H1 (cell line): ENCODE results near the gene COL11A2. TPM values are rescaled to one million over a fixed set of nuclear protein-coding genes. Genes with fewer than 3 reads are reported as not detected.

Experiments used
- CTCF ChIA-PET: fragments of 300-600 bp; sonication (Branson Sonifier 250); formaldehyde crosslinking; loops from one replicate; lab custom pipeline; 2021; ENCODE audit not compliant: partially characterized antibody; lab: Charles Lee
- POLR2A ChIA-PET: fragments of 300-600 bp; sonication (Branson Sonifier 250); formaldehyde crosslinking; loops from one replicate; lab custom pipeline; 2021; ENCODE audit warnings: inconsistent platforms; ENCODE audit not compliant: partially characterized antibody; lab: Charles Lee
- DNase-seq, 2 experiments: peaks; one replicate each; pipeline versions ENCODE4 v3.0.0 to v3.0.0-alpha.2; 2010 to 2022; ENCODE audit warnings: low spot score in 2 of 2, low read depth in 1 of 2, mixed read lengths in 1 of 2
- FAIRE-seq: peaks from 2 replicates; lab custom pipeline; 2011; peaks lifted over from hg19 to GRCh38; lab: Jason Lieb, UNC
- H2AFZ ChIP-seq: 2 replicates; pipeline ENCODE4 v1.8.1; 2012; ENCODE audit warnings: low read length, inconsistent platforms
- H2AK5ac ChIP-seq: 2 replicates; pipeline ENCODE4 v1.6.1; 2013; ENCODE audit warnings: low read depth, low read length
- H2BK120ac ChIP-seq: replicated peaks from 2 replicates; pipeline ENCODE3; 2013; ENCODE audit warnings: low read depth, low read length, inconsistent platforms
- H2BK12ac ChIP-seq: 2 replicates; pipeline ENCODE4 v1.6.1; 2013; ENCODE audit warnings: low read depth, low read length
- H2BK15ac ChIP-seq: 2 replicates; pipeline ENCODE4 v1.6.1; 2013; ENCODE audit warnings: low read length
- H2BK20ac ChIP-seq: 2 replicates; pipeline ENCODE4 v1.6.1; 2013; ENCODE audit warnings: low read length
- H2BK5ac ChIP-seq: 2 replicates; pipeline ENCODE4 v1.6.1; 2013; ENCODE audit warnings: low read depth, low read length
- H3K14ac ChIP-seq: 2 replicates; pipeline ENCODE4 v1.6.1; 2013; ENCODE audit warnings: inconsistent platforms; ENCODE audit not compliant: insufficient read length
- H3K18ac ChIP-seq: 2 replicates; pipeline ENCODE4 v1.6.1; 2013; ENCODE audit warnings: low read length; ENCODE audit errors: extremely low read depth
- H3K23ac ChIP-seq: 2 replicates; pipeline ENCODE4 v1.6.1; 2013; ENCODE audit warnings: inconsistent platforms; ENCODE audit not compliant: insufficient read length
- H3K23me2 ChIP-seq: 2 replicates; pipeline ENCODE4 v1.6.1; 2013; ENCODE audit warnings: low read depth, low read length
- H3K27ac ChIP-seq: 2 replicates; pipeline ENCODE4 v1.6.1; 2011; ENCODE audit warnings: low read depth, low read length, inconsistent platforms
- H3K27me3 ChIP-seq, 4 experiments: replicated peaks in 1 of 4; 1 replicate in 1 of 4; 2 replicates in 3 of 4; pipeline versions ENCODE4 v1.6.1 to v1.8.1; 2011 to 2013; ENCODE audit warnings: low read length in 3 of 4, mild to moderate bottlenecking in 3 of 4, inconsistent platforms in 2 of 4, mixed read lengths in 2 of 4, moderate library complexity in 1 of 4; ENCODE audit not compliant: control insufficient read depth in 3 of 4, insufficient read depth in 3 of 4; ENCODE audit errors: extremely low read depth in 1 of 4
- H3K36me3 ChIP-seq, 4 experiments: 2 replicates each; pipeline versions ENCODE4 v1.6.1 to v1.8.1; 2011 to 2013; ENCODE audit warnings: mild to moderate bottlenecking in 4 of 4, low read length in 3 of 4, moderate library complexity in 2 of 4, control low read depth in 1 of 4, inconsistent platforms in 1 of 4; ENCODE audit not compliant: insufficient read depth in 4 of 4, control insufficient read depth in 2 of 4
- H3K4ac ChIP-seq: replicated peaks from 2 replicates; pipeline ENCODE3; 2013; ENCODE audit warnings: low read length, low read depth, mixed read lengths, inconsistent platforms; ENCODE audit not compliant: insufficient read length
- H3K4me1 ChIP-seq, 4 experiments: replicated peaks in 1 of 4; 1 replicate in 1 of 4; 2 replicates in 3 of 4; pipeline versions ENCODE4 v1.6.1 to v1.8.1; 2011 to 2013; ENCODE audit warnings: low read length in 3 of 4, inconsistent platforms in 2 of 4, mixed read lengths in 1 of 4; ENCODE audit not compliant: insufficient read depth in 4 of 4, control insufficient read depth in 3 of 4
- H3K4me2 ChIP-seq, 2 experiments: 2 replicates each; pipeline versions ENCODE4 v1.6.1 to v1.8.1; 2011 to 2013; ENCODE audit warnings: low read depth in 2 of 2, low read length in 2 of 2, control low read depth in 1 of 2, inconsistent platforms in 1 of 2, mild to moderate bottlenecking in 1 of 2; ENCODE audit not compliant: insufficient read depth in 1 of 2
- H3K4me3 ChIP-seq, 4 experiments: fragments of 200-600, 300-600 bp in 1 of 4; sonication (generic), shearing (Covaris generic), sonication (Bioruptor Twin) in 1 of 4; 2 replicates each; pipeline versions ENCODE4 v1.5.1 to v1.8.1; 2011 to 2016; ENCODE audit warnings: low read length in 4 of 4, low read depth in 3 of 4, control low read depth in 2 of 4, inconsistent platforms in 2 of 4, mild to moderate bottlenecking in 2 of 4, mixed read lengths in 1 of 4, moderate library complexity in 1 of 4; ENCODE audit not compliant: insufficient read depth in 2 of 4; ENCODE audit errors: extremely low read depth in 1 of 4
- H3K56ac ChIP-seq: replicated peaks from 2 replicates; pipeline ENCODE3; 2013; ENCODE audit warnings: low read depth, mild to moderate bottlenecking, mixed read lengths, low read length, inconsistent platforms; ENCODE audit not compliant: insufficient read length
- H3K79me1 ChIP-seq: 2 replicates; pipeline ENCODE4 v1.6.1; 2013; ENCODE audit warnings: low read depth, low read length, control low read depth
- H3K79me2 ChIP-seq, 2 experiments: 2 replicates each; pipeline versions ENCODE4 v1.6.1 to v1.8.1; 2012 to 2013; ENCODE audit warnings: low read length in 2 of 2, mild to moderate bottlenecking in 2 of 2, inconsistent platforms in 1 of 2; ENCODE audit not compliant: insufficient read depth in 2 of 2, control insufficient read depth in 1 of 2
- H3K9ac ChIP-seq, 4 experiments: replicated peaks in 1 of 4; 1 replicate in 1 of 4; 2 replicates in 3 of 4; pipeline versions ENCODE4 v1.6.1 to v1.8.1; 2011 to 2013; ENCODE audit warnings: low read depth in 3 of 4, low read length in 3 of 4, control low read depth in 2 of 4, mild to moderate bottlenecking in 2 of 4, moderate library complexity in 2 of 4, inconsistent platforms in 1 of 4; ENCODE audit errors: extremely low read depth in 1 of 4
- H3K9me3 ChIP-seq, 2 experiments: 2 replicates each; pipeline versions ENCODE4 v1.6.1 to v1.8.1; 2012 to 2013; ENCODE audit warnings: mild to moderate bottlenecking in 2 of 2, moderate library complexity in 2 of 2, control low read depth in 1 of 2, inconsistent platforms in 1 of 2, low read depth in 1 of 2, low read length in 1 of 2, mixed read lengths in 1 of 2; ENCODE audit not compliant: insufficient read depth in 2 of 2
- H4K20me1 ChIP-seq, 2 experiments: replicated peaks in 1 of 2; 2 replicates each; pipeline versions ENCODE3 to v1.8.1; 2011 to 2013; ENCODE audit warnings: inconsistent platforms in 2 of 2, low read length in 2 of 2, mild to moderate bottlenecking in 1 of 2; ENCODE audit not compliant: insufficient read depth in 2 of 2, control insufficient read depth in 1 of 2
- H4K5ac ChIP-seq: 2 replicates; pipeline ENCODE4 v1.6.1; 2013; ENCODE audit warnings: low read length, low read depth, mixed read lengths, inconsistent platforms; ENCODE audit not compliant: insufficient read length
- H4K8ac ChIP-seq: 2 replicates; pipeline ENCODE4 v1.8.0; 2013; ENCODE audit warnings: mild to moderate bottlenecking, moderate library complexity, low read length, inconsistent platforms; ENCODE audit not compliant: insufficient read depth; ENCODE audit errors: extremely low read depth
- H4K91ac ChIP-seq: replicated peaks from 2 replicates; pipeline ENCODE3; 2013; ENCODE audit warnings: low read length, mixed read lengths, inconsistent platforms; ENCODE audit not compliant: insufficient read length
- BACH1 ChIP-seq: IDR thresholded peaks from 2 replicates; pipeline ENCODE4 v1.6.1; 2012; ENCODE audit warnings: low read length, improper control_type of control experiment
- BCL11A ChIP-seq, 2 experiments: IDR thresholded peaks; one replicate each; pipeline ENCODE4 v1.6.1; 2011; ENCODE audit warnings: low read depth in 2 of 2, low read length in 2 of 2, mild to moderate bottlenecking in 2 of 2
- CTCF ChIP-seq, 3 experiments: IDR thresholded peaks; 1 replicate in 2 of 3; 2 replicates in 1 of 3; pipeline versions ENCODE4 v1.5.1 to v1.6.1; 2011; ENCODE audit warnings: low read length in 3 of 3, mild to moderate bottlenecking in 3 of 3, inconsistent platforms in 2 of 3, low read depth in 1 of 3, moderate library complexity in 1 of 3; ENCODE audit not compliant: insufficient read depth in 1 of 3; ENCODE audit errors: control extremely low read depth in 1 of 3
- FOSL1 ChIP-seq: IDR thresholded peaks from 2 replicates; pipeline ENCODE4 v1.6.1; 2011; ENCODE audit warnings: mild to moderate bottlenecking, low read depth, low read length, moderate library complexity; ENCODE audit not compliant: insufficient read depth
- GTF2F1 ChIP-seq: IDR thresholded peaks from 2 replicates; pipeline ENCODE4 v1.6.1; 2012; ENCODE audit warnings: low read depth, low read length, improper control_type of control experiment, borderline replicate concordance
- JUN ChIP-seq: IDR thresholded peaks from 2 replicates; pipeline ENCODE4 v1.6.1; 2011; ENCODE audit warnings: low read depth, mild to moderate bottlenecking, improper control_type of control experiment, low read length
- KDM5A ChIP-seq: fragments of 200-600 bp; IDR thresholded peaks from 2 replicates; pipeline ENCODE4 v1.7.1; 2012; ENCODE audit warnings: mild to moderate bottlenecking, low read length, inconsistent platforms, mixed read lengths
- MAX ChIP-seq: IDR thresholded peaks from 2 replicates; pipeline ENCODE4 v1.6.1; 2012; ENCODE audit warnings: inconsistent platforms
- NRF1 ChIP-seq: IDR thresholded peaks from 2 replicates; pipeline ENCODE4 v1.6.1; 2011; ENCODE audit warnings: mild to moderate bottlenecking, low read depth, low read length, improper control_type of control experiment
- SP1 ChIP-seq: IDR thresholded peaks from 2 replicates; pipeline ENCODE4 v1.6.1; 2011; ENCODE audit warnings: low read depth, low read length
- TAF1 ChIP-seq: IDR thresholded peaks from 2 replicates; pipeline ENCODE4 v1.6.1; 2011; ENCODE audit warnings: mild to moderate bottlenecking, low read depth, low read length
- ZNF274 ChIP-seq: IDR thresholded peaks from 2 replicates; pipeline ENCODE4 v1.7.0; 2012; ENCODE audit warnings: low read length, borderline replicate concordance; ENCODE audit errors: extremely low read depth
- WGBS, 2 experiments: shearing (Covaris generic) in 1 of 2; methylation state at CpG; one replicate each; pipeline versions ENCODE4 v1.1.6 to v1.1.7; 2013 to 2015; ENCODE audit warnings: low lambda C conversion rate in 2 of 2, mixed read lengths in 2 of 2, inconsistent platforms in 1 of 2, low coverage in 1 of 2, missing lambda C conversion rate in 1 of 2; ENCODE audit not compliant: insufficient replicate concordance in 2 of 2, insufficient coverage in 1 of 2, insufficient read length in 1 of 2; ENCODE audit errors: extremely low coverage in 1 of 2, missing lambda C conversion rate in 1 of 2; 5-methylcytosine and 5-hydroxymethylcytosine counted together
- polyA plus RNA-seq, 7 experiments: library from polyadenylated mRNA; depleted of rRNA in 3 of 7; stranded (reverse) in 5 of 7; unstranded in 2 of 7; fragments of >200 nt in 5 of 7; fragments of 200-250 nt in 2 of 7; gene quantifications; 1 replicate in 5 of 7; 2 replicates in 1 of 7; 4 replicates in 1 of 7; pipeline versions ENCODE4 v1.2.1 to v1.2.3, GENCODE V29; 2011 to 2013; ENCODE audit warnings: missing spikeins in 2 of 7, mixed read lengths in 2 of 7
- total RNA-seq: library from RNA; stranded (reverse); fragmentation: NEBNext Ultra II Directional; extraction: Animal tissue kit (Norgen Biotek cat#: 25700); gene quantifications from 2 replicates; pipeline ENCODE4 v1.2.1, GENCODE V29; 2021

Gene COL11A2
- total and polyA plus RNA-seq, 2 of the 8 experiments (the other 6 are each of a cell fraction or from before 2014, with no cell fraction given) = 2.8 to 3.8 TPM

GRCh38 chr6:33187809-33188208 lies 4.5 kb downstream of the COL11A2 start:
- H3K9me3 ChIP-seq = no peaks in the 10 kb centered on the region
- H3K23me2 ChIP-seq = peaks cover 8% of the 10 kb centered on the region; the same call in 1 of the 2 replicates
- H3K4me1 ChIP-seq = peaks cover 0 to 13% (median 10%) of the 10 kb centered on the region in 4 experiments; a peak in 6 of 7 replicates
- ChIA-PET POLR2A (no interaction called here), CTCF (no interaction called here)
- H2BK15ac ChIP-seq = no peak overlapping the region
- H3K18ac ChIP-seq = no peak overlapping the region
- no peak for DNase-seq
- no peaks in the 10 kb centered on the region for H3K79me1 ChIP-seq
- H3K79me2 ChIP-seq = no peaks in the 10 kb centered on the region
- no peak overlapping the region for H2BK12ac ChIP-seq
- no peak overlapping the region for H3K27ac ChIP-seq
- H3K4me2 ChIP-seq = no peak overlapping the region
- no peak for FAIRE-seq
- H2AK5ac ChIP-seq = no peak overlapping the region
- H3K9ac ChIP-seq = no peak overlapping the region
- no peak overlapping the region for H2AFZ ChIP-seq
- H4K5ac ChIP-seq = no peak overlapping the region
- no peak overlapping the region for H2BK120ac ChIP-seq
- no peak overlapping the region for H3K56ac ChIP-seq
- no peak overlapping the region for H4K8ac ChIP-seq
- H3K36me3 ChIP-seq = no peaks in the 10 kb centered on the region
- no peak overlapping the region for H2BK5ac ChIP-seq
- no peak overlapping the region for H2BK20ac ChIP-seq
- H4K20me1 ChIP-seq = no peaks in the 10 kb centered on the region
- no peak overlapping the region for H3K14ac ChIP-seq
- H3K4me3 ChIP-seq = no peak overlapping the region
- H3K27me3 ChIP-seq = peaks cover 0 to 16% (median 15%) of the 10 kb centered on the region in 4 experiments; a peak in 6 of 7 replicates
- no peak overlapping the region for H3K4ac ChIP-seq
- no peak overlapping the region for H4K91ac ChIP-seq
- WGBS, 2 experiments = 86% methylated on average over 1 of the region's 1 CpG; no CpG with 5 or more reads in 1 of the 2 experiments
- no peak overlapping the region for H3K23ac ChIP-seq
- TF ChIP-seq KDM5A = no peak
- TF ChIP-seq BCL11A (IDR thresholded peaks at IDR 0.05; ENCODE audit: low read depth in 2 of 2, low read length in 2 of 2) = no peak
- TF ChIP-seq NRF1 = no peak
- TF ChIP-seq JUN = no peak
- TF ChIP-seq MAX = no peak
- no peak for TF ChIP-seq SP1
- TF ChIP-seq TAF1 = no peak
- TF ChIP-seq GTF2F1 = no peak
- TF ChIP-seq BACH1 = no peak
- no peak for TF ChIP-seq ZNF274
- no peak for TF ChIP-seq CTCF (IDR thresholded peaks at IDR 0.05; ENCODE audit: control extremely low read depth in 1 of 3, insufficient read depth in 1 of 3, low read depth in 1 of 3, low read length in 3 of 3)
- TF ChIP-seq FOSL1 = no peak
